ENCODE measurements around the gene HIPK3.

- TF ChIP-seq CTCF (optimal IDR thresholded peaks at IDR 0.05 in 1 of 3, IDR thresholded peaks at IDR 0.05 in 1 of 3, conservative IDR thresholded peaks at IDR 0.05 in 1 of 3; ENCODE audit: extremely low read depth in 1 of 3, insufficient read depth in 2 of 3, low read length in 3 of 3) (no peak), EZH2 (IDR thresholded peaks at IDR 0.05; ENCODE audit: low read length) (no peak)
Measured at GRCh38 chr11:33310720-33311500, 53.7 kb downstream of the HIPK3 start.

Data from keratinocyte (primary cell).